RWPE1 (cell line): ENCODE data around the gene ADD2.

ENCODE experiments used
- CTCF ChIA-PET: fragments of 350-600 bp; sonication (Branson Sonifier 250); formaldehyde crosslinking; extraction: SDS; loops from one replicate; lab custom pipeline; 2021; lab: Yijun Ruan, JAX
- POLR2A ChIA-PET: fragments of 400-600 bp; formaldehyde crosslinking; extraction: SDS; loops from one replicate; lab custom pipeline; 2020; ENCODE audit warnings: antibody characterized with exemption; ENCODE audit not compliant: low non-redundant PET; lab: Yijun Ruan, JAX
- DNase-seq: peaks from one replicate; pipeline ENCODE4 v3.0.0; 2012; ENCODE audit warnings: low spot score
- H3K27ac ChIP-seq: fragments of 450-650 bp; 2 replicates; pipeline ENCODE4 v1.5.1; 2017
- TF ChIP-seq, protein P1 (sequence below): fragments of 450-650 bp; conservative IDR thresholded peaks from 2 replicates; pipeline ENCODE4 v1.5.1; 2017; ENCODE audit warnings: low read depth, mild to moderate bottlenecking

Gene ADD2

DNA sequence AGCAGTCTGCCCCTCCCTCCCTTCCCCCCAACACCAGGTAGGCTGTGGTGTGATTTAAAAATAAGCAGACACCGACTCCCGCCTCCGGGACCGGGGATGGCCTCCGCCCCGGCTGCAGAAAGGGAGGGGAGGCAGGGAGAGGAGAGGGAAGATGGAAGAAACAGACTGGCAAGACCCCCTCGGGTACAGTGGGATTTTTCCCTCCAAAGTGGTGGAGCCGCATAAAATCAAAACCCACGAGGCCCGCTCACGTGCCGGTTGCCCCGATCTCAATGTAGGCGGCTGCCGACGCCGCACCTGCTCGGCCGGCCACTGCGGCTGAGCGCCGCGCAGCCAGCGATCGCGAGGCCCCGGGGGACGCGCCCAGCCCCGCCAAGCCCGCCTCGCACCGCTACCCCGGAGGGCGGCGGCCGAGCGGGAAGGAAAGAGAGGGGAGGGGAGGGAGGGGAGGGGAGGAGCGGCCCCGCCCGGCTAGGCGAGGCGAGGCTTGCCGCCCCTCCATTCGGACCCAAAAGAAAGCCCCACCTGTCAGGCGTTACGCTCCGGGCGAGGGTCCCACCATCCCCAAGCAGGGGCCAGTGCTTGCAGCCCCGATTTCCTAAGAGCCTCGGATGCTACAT, 811 bp downstream of the ADD2 start:
- CTCF ChIA-PET: interaction anchor here (0.6 to 1.1 kb wide), 3 partner anchors 22 to 329 kb away, joined by 3 to 5 read pairs (median 3); no protein-coding TSS in a partner anchor
- POLR2A ChIA-PET: no interaction called here
- H3K27ac ChIP-seq: no peak overlapping the region
- TF ChIP-seq, protein P1, sequence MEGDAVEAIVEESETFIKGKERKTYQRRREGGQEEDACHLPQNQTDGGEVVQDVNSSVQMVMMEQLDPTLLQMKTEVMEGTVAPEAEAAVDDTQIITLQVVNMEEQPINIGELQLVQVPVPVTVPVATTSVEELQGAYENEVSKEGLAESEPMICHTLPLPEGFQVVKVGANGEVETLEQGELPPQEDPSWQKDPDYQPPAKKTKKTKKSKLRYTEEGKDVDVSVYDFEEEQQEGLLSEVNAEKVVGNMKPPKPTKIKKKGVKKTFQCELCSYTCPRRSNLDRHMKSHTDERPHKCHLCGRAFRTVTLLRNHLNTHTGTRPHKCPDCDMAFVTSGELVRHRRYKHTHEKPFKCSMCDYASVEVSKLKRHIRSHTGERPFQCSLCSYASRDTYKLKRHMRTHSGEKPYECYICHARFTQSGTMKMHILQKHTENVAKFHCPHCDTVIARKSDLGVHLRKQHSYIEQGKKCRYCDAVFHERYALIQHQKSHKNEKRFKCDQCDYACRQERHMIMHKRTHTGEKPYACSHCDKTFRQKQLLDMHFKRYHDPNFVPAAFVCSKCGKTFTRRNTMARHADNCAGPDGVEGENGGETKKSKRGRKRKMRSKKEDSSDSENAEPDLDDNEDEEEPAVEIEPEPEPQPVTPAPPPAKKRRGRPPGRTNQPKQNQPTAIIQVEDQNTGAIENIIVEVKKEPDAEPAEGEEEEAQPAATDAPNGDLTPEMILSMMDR: no peak
- DNase-seq: no peak

DNA sequence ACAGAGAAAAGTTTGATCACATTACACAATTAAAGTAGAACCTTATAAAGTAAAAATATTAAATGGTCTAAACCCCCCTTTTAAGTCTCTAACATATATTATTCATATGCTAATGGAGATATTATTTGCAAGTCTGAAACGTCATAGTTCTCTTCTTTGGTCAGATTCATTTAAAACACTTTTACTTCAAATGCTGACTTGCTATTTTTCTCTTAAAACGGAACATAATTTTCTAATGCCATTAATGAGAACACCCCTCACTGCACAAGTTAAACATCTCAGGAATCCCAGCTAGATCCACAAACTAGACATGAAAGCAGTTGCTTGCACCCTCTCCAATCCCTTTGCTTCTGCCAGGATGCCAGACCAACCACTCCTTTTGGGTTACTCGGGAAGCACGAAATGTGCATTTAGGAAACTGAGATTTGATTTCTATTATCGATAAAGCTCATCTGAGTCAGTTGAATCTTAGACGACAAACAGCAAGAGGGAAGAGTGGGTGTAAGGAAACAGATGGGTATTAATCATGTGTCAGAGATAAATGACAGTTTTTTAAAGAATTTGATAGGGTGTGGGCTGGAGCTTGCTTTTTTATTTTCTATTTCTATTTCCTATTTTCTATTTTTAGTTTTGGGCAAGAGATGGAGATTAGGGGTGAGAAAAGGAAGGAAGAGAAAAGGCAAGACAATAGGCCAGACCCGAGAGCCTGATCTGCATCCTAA, 1.5 kb downstream of the ADD2 start:
- ChIA-PET POLR2A (no interaction called here), CTCF (interaction anchor here (0.6 to 0.7 kb wide), 2 partner anchors 100 to 182 kb away, joined by 3 to 5 read pairs; no protein-coding TSS in a partner anchor)
- TF ChIP-seq, protein P1: no peak
- H3K27ac ChIP-seq: no peak overlapping the region
- no peak for DNase-seq

DNA sequence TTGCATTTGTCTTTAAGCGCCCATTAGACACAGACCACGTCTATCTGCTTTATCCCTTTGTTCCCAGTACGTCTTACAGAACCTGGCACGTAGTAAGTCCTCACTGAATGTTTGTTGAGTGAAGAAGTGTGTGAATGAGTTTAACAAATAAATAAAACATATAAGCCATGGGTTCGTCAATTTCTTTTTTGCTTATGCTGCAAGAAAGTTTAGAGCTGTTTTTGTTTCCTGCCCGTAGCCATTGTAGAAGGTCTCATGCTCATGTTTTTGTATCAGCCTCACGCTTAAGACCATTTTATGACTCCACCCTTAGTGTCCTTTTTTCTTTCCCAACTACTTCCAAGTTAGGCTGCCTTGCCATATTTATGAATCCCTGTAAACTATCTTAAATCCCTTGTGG, 2.5 kb downstream of the ADD2 start:
- TF ChIP-seq, protein P1: no peak
- ChIA-PET POLR2A (no interaction called here), CTCF (interaction anchor here (0.7 kb wide), 2 partner anchors 183 to 420 kb away, joined by 3 read pairs; no protein-coding TSS in a partner anchor)
- no peak for DNase-seq
- no peak overlapping the region for H3K27ac ChIP-seq

DNA sequence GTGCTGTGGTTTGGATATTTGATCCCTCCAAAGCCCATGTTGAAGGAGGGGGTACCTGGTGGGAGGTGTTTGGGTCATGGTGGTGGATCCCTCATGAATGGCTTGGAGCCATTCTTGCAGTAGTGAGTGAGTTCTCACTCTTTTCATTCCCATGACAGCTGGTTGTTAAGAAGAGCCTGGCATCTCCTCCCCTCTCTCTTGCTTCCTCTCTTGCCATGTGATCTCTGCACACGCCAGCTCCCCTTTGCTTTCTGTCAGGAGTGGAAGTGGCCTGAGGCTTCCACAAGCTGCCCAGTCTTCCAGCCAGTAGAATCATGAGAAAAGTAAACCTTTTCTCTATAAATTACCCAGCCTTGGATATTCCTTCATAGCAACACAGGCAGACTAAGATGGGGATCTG, 8.6 kb downstream of the ADD2 start:
- CTCF ChIA-PET: interaction anchor here (1.5 kb wide), 1 partner anchor 9 kb away, joined by 5 read pairs; the partner anchor contains the start of gene ADD2
- DNase-seq: no peak
- H3K27ac ChIP-seq: no peak overlapping the region
- POLR2A ChIA-PET: no interaction called here
- TF ChIP-seq, protein P1: no peak

DNA sequence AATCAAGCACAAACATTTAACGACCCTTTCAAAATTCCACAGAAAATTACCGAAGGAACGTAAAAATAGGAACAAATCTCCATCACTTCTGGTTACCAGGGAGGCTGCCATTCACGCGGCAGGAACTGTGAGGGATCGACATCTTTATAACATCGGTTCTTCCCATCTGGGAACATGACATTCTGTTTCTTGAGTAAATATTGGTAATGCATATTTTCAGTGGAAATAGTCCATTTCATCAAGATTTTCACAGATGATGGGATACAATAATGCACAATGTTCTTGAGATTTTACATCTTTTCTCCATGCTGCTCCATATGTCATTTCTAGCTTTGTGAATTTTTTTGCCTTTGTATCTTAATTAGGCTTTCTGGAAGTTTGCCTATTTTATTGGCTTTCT, 10.0 kb downstream of the ADD2 start:
- DNase-seq: no peak
- TF ChIP-seq, protein P1: no peak
- ChIA-PET CTCF (interaction anchor here (1.5 kb wide), 1 partner anchor 10 kb away, joined by 5 read pairs; the partner anchor contains the start of gene ADD2), POLR2A (no interaction called here)
- H3K27ac ChIP-seq: no peak overlapping the region

DNA sequence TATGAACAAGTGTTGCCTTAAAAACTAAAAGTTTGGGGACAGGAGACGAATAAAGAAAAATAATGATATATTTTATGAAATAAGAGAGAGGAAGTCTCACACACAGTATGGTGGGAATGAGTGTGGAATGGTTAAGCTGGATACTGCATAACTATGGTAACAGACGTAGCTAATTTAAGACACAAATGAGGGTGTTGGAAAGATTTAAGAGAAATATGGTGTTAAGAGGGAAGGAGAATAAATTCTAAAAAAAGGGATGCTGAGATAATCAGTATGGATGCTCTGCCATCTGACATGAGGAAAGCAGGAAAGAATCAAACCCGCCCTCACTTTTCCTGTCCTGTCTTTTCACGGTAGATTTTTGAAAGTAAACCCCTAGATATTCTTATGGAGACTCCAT, 10.6 kb downstream of the ADD2 start:
- ChIA-PET POLR2A (no interaction called here), CTCF (no interaction called here)
- no peak for DNase-seq
- TF ChIP-seq, protein P1: no peak
- H3K27ac ChIP-seq: no peak overlapping the region
